Liver (tissue), 3 donors: ENCODE measurements around the gene PASD1.

Experiments
- EGR1 ChIP-seq, 2 donors: IDR thresholded peaks; 2 replicates each; pipeline ENCODE4 v1.6.1; 2016 to 2018; ENCODE audit warnings: antibody characterized with exemption in 2 of 2, low read depth in 2 of 2
- GABPA ChIP-seq, 2 donors: IDR thresholded peaks in 1 of 2; conservative IDR thresholded peaks in 1 of 2; 2 replicates each; pipeline ENCODE4 v1.6.1; 2016; ENCODE audit warnings: antibody characterized with exemption in 2 of 2, mild to moderate bottlenecking in 1 of 2, moderate library complexity in 1 of 2
- HNF4A ChIP-seq, 2 donors: conservative IDR thresholded peaks; 2 replicates each; pipeline ENCODE4 v1.6.1; 2016; ENCODE audit warnings: antibody characterized with exemption in 2 of 2, mild to moderate bottlenecking in 2 of 2
- JUND ChIP-seq, 2 donors: IDR thresholded peaks; 2 replicates each; pipeline ENCODE4 v1.6.1; 2016; ENCODE audit warnings: antibody characterized with exemption in 2 of 2
- NR2F2 ChIP-seq: IDR thresholded peaks from 2 replicates; pipeline ENCODE4 v1.6.1; 2016; ENCODE audit warnings: antibody characterized with exemption
- RAD21 ChIP-seq, 2 donors: IDR thresholded peaks; 2 replicates each; pipeline ENCODE4 v1.6.1; 2016; ENCODE audit warnings: antibody characterized with exemption in 2 of 2, mild to moderate bottlenecking in 2 of 2
- SP1 ChIP-seq: IDR thresholded peaks from 2 replicates; pipeline ENCODE4 v1.6.1; 2018; ENCODE audit warnings: antibody characterized with exemption, mild to moderate bottlenecking
- TAF1 ChIP-seq: conservative IDR thresholded peaks from 2 replicates; pipeline ENCODE4 v1.6.1; 2016; ENCODE audit warnings: antibody characterized with exemption, mild to moderate bottlenecking
- YY1 ChIP-seq: IDR thresholded peaks from 2 replicates; pipeline ENCODE4 v1.6.1; 2016; ENCODE audit warnings: antibody characterized with exemption, mild to moderate bottlenecking
- TF ChIP-seq, protein P1 (sequence below): fragments of 150-350 bp; IDR thresholded peaks from 2 replicates; pipeline ENCODE4 v1.5.1; 2017; ENCODE audit warnings: improper control_type of control experiment, low read depth, low read length; ENCODE audit not compliant: missing input control
- TF ChIP-seq, protein P2 (sequence below): IDR thresholded peaks from 2 replicates; pipeline ENCODE4 v1.6.1; 2016; ENCODE audit warnings: antibody characterized with exemption
- TF ChIP-seq, protein P3 (sequence below): IDR thresholded peaks from 2 replicates; pipeline ENCODE4 v1.6.1; 2016; ENCODE audit warnings: antibody characterized with exemption
- TF ChIP-seq, protein P4 (sequence below): IDR thresholded peaks from 2 replicates; pipeline ENCODE4 v1.6.1; 2016; ENCODE audit warnings: antibody characterized with exemption, mild to moderate bottlenecking
- donor health status: healthy.
- donor health status: healthy.

DNA sequence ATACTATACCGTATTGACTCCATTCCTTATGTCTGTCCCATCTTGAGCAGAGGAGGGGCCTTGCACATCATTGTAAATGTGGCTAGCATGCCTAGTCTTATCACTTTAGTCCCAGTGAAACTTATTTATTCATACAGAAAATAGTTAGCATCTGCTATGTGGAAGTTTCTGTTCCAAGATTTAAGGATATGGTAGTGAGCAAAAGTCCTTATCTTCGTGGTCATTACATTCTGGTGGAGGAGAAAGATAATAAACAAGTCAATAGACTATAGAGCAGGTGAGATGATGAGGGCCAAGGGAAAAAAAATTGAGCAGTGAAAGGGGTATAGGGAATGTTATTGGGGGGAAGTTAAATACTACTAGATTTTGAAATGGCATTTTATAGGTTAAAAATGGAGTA lies 68.3 kb downstream of the PASD1 start:
- TF ChIP-seq, protein P1, sequence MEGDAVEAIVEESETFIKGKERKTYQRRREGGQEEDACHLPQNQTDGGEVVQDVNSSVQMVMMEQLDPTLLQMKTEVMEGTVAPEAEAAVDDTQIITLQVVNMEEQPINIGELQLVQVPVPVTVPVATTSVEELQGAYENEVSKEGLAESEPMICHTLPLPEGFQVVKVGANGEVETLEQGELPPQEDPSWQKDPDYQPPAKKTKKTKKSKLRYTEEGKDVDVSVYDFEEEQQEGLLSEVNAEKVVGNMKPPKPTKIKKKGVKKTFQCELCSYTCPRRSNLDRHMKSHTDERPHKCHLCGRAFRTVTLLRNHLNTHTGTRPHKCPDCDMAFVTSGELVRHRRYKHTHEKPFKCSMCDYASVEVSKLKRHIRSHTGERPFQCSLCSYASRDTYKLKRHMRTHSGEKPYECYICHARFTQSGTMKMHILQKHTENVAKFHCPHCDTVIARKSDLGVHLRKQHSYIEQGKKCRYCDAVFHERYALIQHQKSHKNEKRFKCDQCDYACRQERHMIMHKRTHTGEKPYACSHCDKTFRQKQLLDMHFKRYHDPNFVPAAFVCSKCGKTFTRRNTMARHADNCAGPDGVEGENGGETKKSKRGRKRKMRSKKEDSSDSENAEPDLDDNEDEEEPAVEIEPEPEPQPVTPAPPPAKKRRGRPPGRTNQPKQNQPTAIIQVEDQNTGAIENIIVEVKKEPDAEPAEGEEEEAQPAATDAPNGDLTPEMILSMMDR, result no peak
- TF ChIP-seq JUND (IDR thresholded peaks at IDR 0.05) (no peak), GABPA (IDR thresholded peaks at IDR 0.05 in 1 of 2, conservative IDR thresholded peaks at IDR 0.05 in 1 of 2) (no peak), SP1 (no peak), TAF1 (no peak), RAD21 (IDR thresholded peaks at IDR 0.05) (no peak), NR2F2 (no peak), EGR1 (IDR thresholded peaks at IDR 0.05; ENCODE audit: low read depth in 2 of 2) (no peak), YY1 (no peak), HNF4A (conservative IDR thresholded peaks at IDR 0.05) (no peak)
- TF ChIP-seq, protein P2, sequence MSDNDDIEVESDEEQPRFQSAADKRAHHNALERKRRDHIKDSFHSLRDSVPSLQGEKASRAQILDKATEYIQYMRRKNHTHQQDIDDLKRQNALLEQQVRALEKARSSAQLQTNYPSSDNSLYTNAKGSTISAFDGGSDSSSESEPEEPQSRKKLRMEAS, result no peak
- TF ChIP-seq, protein P3, sequence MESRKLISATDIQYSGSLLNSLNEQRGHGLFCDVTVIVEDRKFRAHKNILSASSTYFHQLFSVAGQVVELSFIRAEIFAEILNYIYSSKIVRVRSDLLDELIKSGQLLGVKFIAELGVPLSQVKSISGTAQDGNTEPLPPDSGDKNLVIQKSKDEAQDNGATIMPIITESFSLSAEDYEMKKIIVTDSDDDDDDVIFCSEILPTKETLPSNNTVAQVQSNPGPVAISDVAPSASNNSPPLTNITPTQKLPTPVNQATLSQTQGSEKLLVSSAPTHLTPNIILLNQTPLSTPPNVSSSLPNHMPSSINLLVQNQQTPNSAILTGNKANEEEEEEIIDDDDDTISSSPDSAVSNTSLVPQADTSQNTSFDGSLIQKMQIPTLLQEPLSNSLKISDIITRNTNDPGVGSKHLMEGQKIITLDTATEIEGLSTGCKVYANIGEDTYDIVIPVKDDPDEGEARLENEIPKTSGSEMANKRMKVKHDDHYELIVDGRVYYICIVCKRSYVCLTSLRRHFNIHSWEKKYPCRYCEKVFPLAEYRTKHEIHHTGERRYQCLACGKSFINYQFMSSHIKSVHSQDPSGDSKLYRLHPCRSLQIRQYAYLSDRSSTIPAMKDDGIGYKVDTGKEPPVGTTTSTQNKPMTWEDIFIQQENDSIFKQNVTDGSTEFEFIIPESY, result no peak
- TF ChIP-seq, protein P4, sequence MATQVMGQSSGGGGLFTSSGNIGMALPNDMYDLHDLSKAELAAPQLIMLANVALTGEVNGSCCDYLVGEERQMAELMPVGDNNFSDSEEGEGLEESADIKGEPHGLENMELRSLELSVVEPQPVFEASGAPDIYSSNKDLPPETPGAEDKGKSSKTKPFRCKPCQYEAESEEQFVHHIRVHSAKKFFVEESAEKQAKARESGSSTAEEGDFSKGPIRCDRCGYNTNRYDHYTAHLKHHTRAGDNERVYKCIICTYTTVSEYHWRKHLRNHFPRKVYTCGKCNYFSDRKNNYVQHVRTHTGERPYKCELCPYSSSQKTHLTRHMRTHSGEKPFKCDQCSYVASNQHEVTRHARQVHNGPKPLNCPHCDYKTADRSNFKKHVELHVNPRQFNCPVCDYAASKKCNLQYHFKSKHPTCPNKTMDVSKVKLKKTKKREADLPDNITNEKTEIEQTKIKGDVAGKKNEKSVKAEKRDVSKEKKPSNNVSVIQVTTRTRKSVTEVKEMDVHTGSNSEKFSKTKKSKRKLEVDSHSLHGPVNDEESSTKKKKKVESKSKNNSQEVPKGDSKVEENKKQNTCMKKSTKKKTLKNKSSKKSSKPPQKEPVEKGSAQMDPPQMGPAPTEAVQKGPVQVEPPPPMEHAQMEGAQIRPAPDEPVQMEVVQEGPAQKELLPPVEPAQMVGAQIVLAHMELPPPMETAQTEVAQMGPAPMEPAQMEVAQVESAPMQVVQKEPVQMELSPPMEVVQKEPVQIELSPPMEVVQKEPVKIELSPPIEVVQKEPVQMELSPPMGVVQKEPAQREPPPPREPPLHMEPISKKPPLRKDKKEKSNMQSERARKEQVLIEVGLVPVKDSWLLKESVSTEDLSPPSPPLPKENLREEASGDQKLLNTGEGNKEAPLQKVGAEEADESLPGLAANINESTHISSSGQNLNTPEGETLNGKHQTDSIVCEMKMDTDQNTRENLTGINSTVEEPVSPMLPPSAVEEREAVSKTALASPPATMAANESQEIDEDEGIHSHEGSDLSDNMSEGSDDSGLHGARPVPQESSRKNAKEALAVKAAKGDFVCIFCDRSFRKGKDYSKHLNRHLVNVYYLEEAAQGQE, result no peak
